Activated CD8-positive, alpha-beta T cell treated with anti-CD3 and anti-CD28 coated beads, Interleukin-2, amount 10 ng/mL, durations not matched to agents 7 days and 5 days (primary cell): ENCODE measurements around the gene SARS2. TPM values are rescaled to one million over a fixed set of nuclear protein-coding genes. Genes with fewer than 3 reads are reported as not detected.
"Not testable (repeated sequence)": the region's sequence is repeated elsewhere in the genome, so short reads cannot be mapped to it uniquely, and the experiment has no call there.

Source experiments
- ATAC-seq: fragments of 150-1000 bp; cut with Tn5 transposase; one replicate; pipeline ENCODE4 v1.10.0; 2021; ENCODE audit warnings: moderate library complexity
- CTCF ChIA-PET: fragments of 350-600 bp; sonication (Branson Sonifier 250); formaldehyde crosslinking; loops from one replicate; lab custom pipeline; 2021; ENCODE audit warnings: antibody characterized with exemption; lab: Charles Lee
- POLR2A ChIA-PET: fragments of 350-600 bp; sonication (Branson Sonifier 250); formaldehyde crosslinking; loops from one replicate; lab custom pipeline; 2021; ENCODE audit warnings: antibody characterized with exemption; lab: Charles Lee
- DNase-seq: peaks from one replicate; pipeline ENCODE4 v3.0.0-alpha.2; 2020
- H3K27ac Mint-ChIP-seq: one replicate; pipeline ENCODE4 v1.8.0; 2021; ENCODE audit warnings: mild to moderate bottlenecking, mixed read lengths
- H3K27me3 Mint-ChIP-seq: one replicate; pipeline ENCODE4 v1.8.0; 2021; ENCODE audit warnings: low read depth, mixed read lengths
- H3K36me3 Mint-ChIP-seq: one replicate; pipeline ENCODE4 v1.8.0; 2021; ENCODE audit warnings: low read depth, mixed read lengths
- H3K4me1 Mint-ChIP-seq: one replicate; pipeline ENCODE4 v1.8.0; 2021; ENCODE audit warnings: low read depth, mixed read lengths
- H3K4me3 Mint-ChIP-seq: one replicate; pipeline ENCODE4 v1.8.0; 2021; ENCODE audit warnings: mild to moderate bottlenecking, mixed read lengths
- H3K9me3 Mint-ChIP-seq: one replicate; pipeline ENCODE4 v1.8.0; 2022; ENCODE audit warnings: mixed read lengths; ENCODE audit not compliant: insufficient read depth
- total RNA-seq, 2 experiments: library from RNA; stranded (reverse); gene quantifications; one replicate each; pipeline ENCODE4 v1.2.3, GENCODE V29; 2021

Gene SARS2
- total RNA-seq, 2 experiments from 2014 or later = 36.2 to 36.6 TPM

GRCh38 chr19:38884691-38885090 is 45.9 kb downstream of the SARS2 start:
- DNase-seq, ATAC-seq, H3K27ac Mint-ChIP-seq, H3K4me1 Mint-ChIP-seq, H3K27me3 Mint-ChIP-seq, H3K9me3 Mint-ChIP-seq, POLR2A ChIA-PET, CTCF ChIA-PET, H3K4me3 Mint-ChIP-seq: not testable (repeated sequence)
- peaks cover 17% of the 10 kb centered on the region for H3K36me3 Mint-ChIP-seq

- ChIA-PET POLR2A (no interaction called here), CTCF (no interaction called here)
- no peaks in the 10 kb centered on the region for H3K27me3 Mint-ChIP-seq
- H3K4me3 Mint-ChIP-seq = no peak overlapping the region
- peaks cover 8% of the 10 kb centered on the region for H3K36me3 Mint-ChIP-seq
- no peak for ATAC-seq
- no peak overlapping the region for H3K27ac Mint-ChIP-seq
- H3K4me1 Mint-ChIP-seq = peaks cover 14% of the 10 kb centered on the region
- H3K9me3 Mint-ChIP-seq = no peaks in the 10 kb centered on the region
- no peak for DNase-seq
Observed at GRCh38 chr19:38883286-38883685, 47.3 kb downstream of the SARS2 start.

- Mint-ChIP-seq H3K4me3 (no peak overlapping the region), H3K36me3 (peaks cover 14% of the 10 kb centered on the region), H3K9me3 (no peaks in the 10 kb centered on the region), H3K27ac (peak overlapping the region; percentile 64), H3K27me3 (no peaks in the 10 kb centered on the region), H3K4me1 (peaks cover 32% of the 10 kb centered on the region)
- no peak for ATAC-seq
- no peak for DNase-seq
- POLR2A ChIA-PET = no interaction called here
- CTCF ChIA-PET = interaction anchor here (5.6 kb wide), 1 partner anchor 13 kb away, joined by 34 read pairs; no protein-coding TSS in a partner anchor
Observed at GRCh38 chr19:38880882-38881609, 49.5 kb downstream of the SARS2 start.

- no peak overlapping the region for H3K4me3 Mint-ChIP-seq
- ATAC-seq (no peak), DNase-seq (no peak)
- CTCF ChIA-PET = interaction anchor here (1.3 to 5.6 kb wide), 4 partner anchors 7 to 111 kb away, joined by 3 to 56 read pairs (median 21); no protein-coding TSS in a partner anchor
- H3K36me3 Mint-ChIP-seq = peaks cover 18% of the 10 kb centered on the region
- H3K27ac Mint-ChIP-seq = peak overlapping the region; percentile 67
- no peaks in the 10 kb centered on the region for H3K9me3 Mint-ChIP-seq
- H3K4me1 Mint-ChIP-seq = peaks cover 33% of the 10 kb centered on the region
- POLR2A ChIA-PET = interaction anchor here (1.3 kb wide), 1 partner anchor 23 kb away, joined by 3 read pairs; no protein-coding TSS in a partner anchor
- H3K27me3 Mint-ChIP-seq = no peaks in the 10 kb centered on the region
Observed at GRCh38 chr19:38880076-38880881, 50.3 kb downstream of the SARS2 start.

- no peaks in the 10 kb centered on the region for H3K9me3 Mint-ChIP-seq
- H3K27ac Mint-ChIP-seq = peak overlapping the region; percentile 98
- H3K4me1 Mint-ChIP-seq = peaks cover 33% of the 10 kb centered on the region
- H3K27me3 Mint-ChIP-seq = no peaks in the 10 kb centered on the region
- ChIA-PET POLR2A (interaction anchor here (0.8 to 2.8 kb wide), 10 partner anchors 8 to 51 kb away, joined by 3 to 25 read pairs (median 7); partner anchors contain the start of genes ECH1, MRPS12, NFKBIB and SARS2), CTCF (interaction anchor here (0.6 to 5.6 kb wide), 10 partner anchors 8 to 110 kb away, joined by 3 to 56 read pairs (median 8); partner anchors contain the start of genes MRPS12, NFKBIB and SARS2)
- no peak for ATAC-seq
- no peak for DNase-seq
- peaks cover 18% of the 10 kb centered on the region for H3K36me3 Mint-ChIP-seq
- peak overlapping the region; percentile 95 for H3K4me3 Mint-ChIP-seq
Observed at GRCh38 chr19:38879400-38879751, 51.2 kb downstream of the SARS2 start.

- no peaks in the 10 kb centered on the region for H3K9me3 Mint-ChIP-seq
- POLR2A ChIA-PET = interaction anchor here (0.7 to 2.8 kb wide), 18 partner anchors 9 to 485 kb away, joined by 3 to 25 read pairs (median 6); partner anchors contain the start of genes ECH1, HNRNPL, MRPS12 and NFKBIB
- CTCF ChIA-PET = interaction anchor here (0.6 to 5.6 kb wide), 13 partner anchors 9 to 355 kb away, joined by 3 to 56 read pairs (median 4); partner anchors contain the start of genes MRPS12, NFKBIB and SARS2
- H3K36me3 Mint-ChIP-seq = peaks cover 21% of the 10 kb centered on the region
- peak overlapping the region; percentile 95 for H3K4me3 Mint-ChIP-seq
- ATAC-seq (peak; percentile 25), DNase-seq (no peak)
- H3K27ac Mint-ChIP-seq = peak overlapping the region; percentile 98
- no peaks in the 10 kb centered on the region for H3K27me3 Mint-ChIP-seq
- H3K4me1 Mint-ChIP-seq = peaks cover 33% of the 10 kb centered on the region
Observed at GRCh38 chr19:38878575-38879399, 51.8 kb downstream of the SARS2 start.

- DNase-seq (peak; percentile 84), ATAC-seq (peak; percentile 92)
- H3K4me1 Mint-ChIP-seq = peaks cover 37% of the 10 kb centered on the region
- peak within 1 kb of the TSS; percentile 95 for H3K4me3 Mint-ChIP-seq
- H3K36me3 Mint-ChIP-seq = peaks cover 26% of the 10 kb centered on the region
- ChIA-PET CTCF (interaction anchor here (1.2 to 5.6 kb wide), 11 partner anchors 9 to 354 kb away, joined by 3 to 56 read pairs (median 7); partner anchors contain the start of genes MRPS12, NFKBIB and SARS2), POLR2A (interaction anchor here (0.6 to 2.8 kb wide), 21 partner anchors 9 to 491 kb away, joined by 3 to 25 read pairs (median 5); partner anchors contain the start of genes ECH1, FAM98C, HNRNPL and MRPS12)
- H3K9me3 Mint-ChIP-seq = no peaks in the 10 kb centered on the region
- no peaks in the 10 kb centered on the region for H3K27me3 Mint-ChIP-seq
- peak within 1 kb of the TSS; percentile 98 for H3K27ac Mint-ChIP-seq
Observed at GRCh38 chr19:38877781-38878574, 52.6 kb downstream of the SARS2 start, which contains the start of gene RINL. TSS of gene RINL (minus strand) at chr19:38878275. CDS start at chr19:38876742, 1,533 bp downstream.

- H3K27ac Mint-ChIP-seq = peak overlapping the region; percentile 39
- no peak overlapping the region for H3K4me3 Mint-ChIP-seq
- POLR2A ChIA-PET = interaction anchor here (1.1 to 1.5 kb wide), 3 partner anchors 18 to 32 kb away, joined by 3 to 4 read pairs (median 4); no protein-coding TSS in a partner anchor
- peaks cover 43% of the 10 kb centered on the region for H3K4me1 Mint-ChIP-seq
- ATAC-seq = no peak
- H3K27me3 Mint-ChIP-seq = no peaks in the 10 kb centered on the region
- H3K9me3 Mint-ChIP-seq = no peaks in the 10 kb centered on the region
- no peak for DNase-seq
- H3K36me3 Mint-ChIP-seq = peaks cover 30% of the 10 kb centered on the region
- CTCF ChIA-PET = interaction anchor here (0.5 to 5.0 kb wide), 7 partner anchors 12 to 54 kb away, joined by 3 to 56 read pairs (median 3); partner anchors contain the start of genes MRPS12 and SARS2
Observed at GRCh38 chr19:38875656-38876395, 54.7 kb downstream of the SARS2 start.

GRCh38 chr19:38873400-38873799 is 57.2 kb downstream of the SARS2 start:
- not testable (repeated sequence) for DNase-seq, ATAC-seq, H3K9me3 Mint-ChIP-seq, H3K4me3 Mint-ChIP-seq, H3K27me3 Mint-ChIP-seq
- POLR2A ChIA-PET = interaction anchor here (1.5 kb wide), 1 partner anchor 21 kb away, joined by 4 read pairs; no protein-coding TSS in a partner anchor
- CTCF ChIA-PET = interaction anchor here (1.1 to 2.2 kb wide), 2 partner anchors 13 to 20 kb away, joined by 3 to 11 read pairs; no protein-coding TSS in a partner anchor
- Mint-ChIP-seq H3K4me1 (peaks cover 53% of the 10 kb centered on the region), H3K27ac (peak overlapping the region; percentile 64), H3K36me3 (peaks cover 43% of the 10 kb centered on the region)
